GM12872 (cell line): Measurements from ENCODE around the gene RTL5.

Experiments used
- CTCF ChIP-seq: IDR thresholded peaks from 3 replicates; pipeline ENCODE4 v1.5.1; 2011; ENCODE audit warnings: low read depth, mild to moderate bottlenecking, low read length, moderate library complexity; ENCODE audit not compliant: insufficient read depth

Gene RTL5

GRCh38 chrX:72113461-72113860, 18.3 kb downstream of the RTL5 start:
- TF ChIP-seq CTCF = no peak

- no peak for TF ChIP-seq CTCF
These were observed 20.6 kb downstream of the RTL5 start for GRCh38 chrX:72110876-72111708.

GRCh38 chrX:72110051-72110875, 21.5 kb downstream of the RTL5 start:
- no peak for TF ChIP-seq CTCF

GRCh38 chrX:72108666-72109065, 23.0 kb downstream of the RTL5 start:
- no peak for TF ChIP-seq CTCF

GRCh38 chrX:72107841-72108595, 23.7 kb downstream of the RTL5 start:
- TF ChIP-seq CTCF = no peak

- TF ChIP-seq CTCF = no peak
These were observed 24.4 kb downstream of the RTL5 start for GRCh38 chrX:72107320-72107719.

GRCh38 chrX:72105436-72105835, 26.3 kb downstream of the RTL5 start:
- TF ChIP-seq CTCF = no peak
